HEK293T (cell line): ENCODE data around the gene CCL24.
A peak's percentile ranks its signal among the peaks of the same experiment; 100 is the strongest.
"Not testable (repeated sequence)": the region's sequence is repeated elsewhere in the genome, so short reads cannot be mapped to it uniquely, and the experiment has no call there.

ENCODE experiments used
- CTCF ChIA-PET: fragments of 350-600 bp; formaldehyde crosslinking; extraction: SDS; loops from one replicate; lab custom pipeline; 2021; ENCODE audit warnings: antibody characterized with exemption, inconsistent platforms; lab: Yijun Ruan, JAX
- POLR2A ChIA-PET: fragments of 350-600 bp; formaldehyde crosslinking; extraction: SDS; loops from one replicate; lab custom pipeline; 2020; ENCODE audit warnings: antibody characterized with exemption, inconsistent platforms; lab: Yijun Ruan, JAX
- DNase-seq: peaks from one replicate; pipeline ENCODE4 v3.0.0; 2012; ENCODE audit warnings: mixed read lengths; ENCODE audit errors: extremely low spot score
- ARNT ChIP-seq: fragments of 450-650 bp; IDR thresholded peaks from 2 replicates; pipeline ENCODE4 v1.6.1; 2017; ENCODE audit warnings: mild to moderate bottlenecking
- BHLHE40 ChIP-seq: fragments of 450-650 bp; IDR thresholded peaks from 2 replicates; pipeline ENCODE4 v1.6.1; 2016; ENCODE audit warnings: mild to moderate bottlenecking, moderate library complexity, borderline replicate concordance
- CTBP1 ChIP-seq: fragments of 450-650 bp; IDR thresholded peaks from 2 replicates; pipeline ENCODE4 v1.6.1; 2016; ENCODE audit warnings: borderline replicate concordance
- ELF4 ChIP-seq: fragments of 450-650 bp; IDR thresholded peaks from 2 replicates; pipeline ENCODE4 v1.6.1; 2017; ENCODE audit warnings: antibody characterized with exemption
- FOXA1 ChIP-seq: fragments of 450-650 bp; IDR thresholded peaks from 2 replicates; pipeline ENCODE4 v1.6.1; 2016; ENCODE audit warnings: mild to moderate bottlenecking
- FOXK2 ChIP-seq: fragments of 450-650 bp; IDR thresholded peaks from 2 replicates; pipeline ENCODE4 v1.6.1; 2016; ENCODE audit warnings: mild to moderate bottlenecking
- FOXM1 ChIP-seq: fragments of 450-650 bp; IDR thresholded peaks from 2 replicates; pipeline ENCODE4 v1.6.1; 2017; ENCODE audit warnings: mild to moderate bottlenecking, borderline replicate concordance
- HDGF ChIP-seq: fragments of 450-650 bp; IDR thresholded peaks from 2 replicates; pipeline ENCODE4 v1.6.1; 2017; ENCODE audit warnings: antibody characterized with exemption, borderline replicate concordance
- L3MBTL2 ChIP-seq: fragments of 450-650 bp; conservative IDR thresholded peaks from 2 replicates; pipeline ENCODE4 v1.6.1; 2016; ENCODE audit warnings: mild to moderate bottlenecking
- LEF1 ChIP-seq: fragments of 450-650 bp; IDR thresholded peaks from 2 replicates; pipeline ENCODE4 v1.6.1; 2017; ENCODE audit warnings: mild to moderate bottlenecking, borderline replicate concordance
- NFRKB ChIP-seq: fragments of 450-650 bp; IDR thresholded peaks from 2 replicates; pipeline ENCODE4 v1.6.1; 2016; ENCODE audit warnings: mild to moderate bottlenecking, moderate library complexity
- SP1 ChIP-seq: fragments of 450-650 bp; IDR thresholded peaks from 2 replicates; pipeline ENCODE4 v1.6.1; 2017
- SUZ12 ChIP-seq: fragments of 450-650 bp; IDR thresholded peaks from 2 replicates; pipeline ENCODE4 v1.6.1; 2016; ENCODE audit warnings: mild to moderate bottlenecking
- TARDBP ChIP-seq: fragments of 450-650 bp; IDR thresholded peaks from 2 replicates; pipeline ENCODE4 v1.6.1; 2016
- ZNF384 ChIP-seq: fragments of 450-650 bp; IDR thresholded peaks from 2 replicates; pipeline ENCODE4 v1.6.1; 2016
- TF ChIP-seq, protein P1 (sequence below): fragments of 450-650 bp; IDR thresholded peaks from 2 replicates; pipeline ENCODE4 v1.6.1; 2016

The CCL24 gene

GRCh38 chr7:75813781-75814236 lies at the start of gene CCL24:
TSS of gene CCL24 (minus strand) at chr7:75813806. CDS start at chr7:75813715, 91 bp downstream.
- DNase-seq: no peak

DNA sequence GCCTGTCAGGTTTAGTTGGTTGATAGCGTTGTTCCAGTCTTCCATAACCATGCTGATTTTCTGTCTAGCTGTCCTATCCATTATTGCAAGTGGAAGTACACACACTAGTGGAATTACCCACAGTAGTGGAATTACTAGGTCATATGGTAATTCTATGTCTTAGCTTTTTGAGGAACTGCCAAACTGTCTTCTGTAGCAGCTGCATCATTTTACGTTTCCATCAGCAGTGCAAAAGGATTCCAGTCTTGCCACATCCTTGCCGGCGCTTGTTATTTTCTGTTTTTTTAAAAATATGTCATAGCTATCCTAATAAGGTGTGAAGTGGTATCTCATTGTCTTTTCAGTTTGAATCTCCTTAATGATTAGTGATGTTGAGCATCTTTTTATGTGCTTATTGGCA lies 48.0 kb upstream of the CCL24 start:
- CTCF ChIA-PET: no interaction called here
- TF ChIP-seq FOXK2 (no peak), LEF1 (no peak), L3MBTL2 (no peak), ZNF384 (no peak)
- POLR2A ChIA-PET: no interaction called here
- DNase-seq: no peak

More at GRCh38 chr7:75813781-75814236, at the start of gene CCL24:
- ChIA-PET POLR2A (no interaction called here), CTCF (interaction anchor here (0.6 kb wide), 1 partner anchor 13 kb away, joined by 3 read pairs; no protein-coding TSS in a partner anchor)
- no peak for TF ChIP-seq LEF1
- no peak for TF ChIP-seq ELF4

GRCh38 chr7:75858410-75858809 lies 44.8 kb upstream of the CCL24 start:
- no peak for TF ChIP-seq HDGF
- POLR2A ChIA-PET: no interaction called here
- CTCF ChIA-PET: no interaction called here
- DNase-seq: no peak

- DNase-seq: no peak
- TF ChIP-seq ZNF384 (no peak), SUZ12 (no peak), L3MBTL2 (no peak), LEF1 (no peak), BHLHE40 (no peak), CTBP1 (no peak), HDGF (no peak), SP1 (no peak), FOXK2 (no peak)
- TF ChIP-seq, protein P1, sequence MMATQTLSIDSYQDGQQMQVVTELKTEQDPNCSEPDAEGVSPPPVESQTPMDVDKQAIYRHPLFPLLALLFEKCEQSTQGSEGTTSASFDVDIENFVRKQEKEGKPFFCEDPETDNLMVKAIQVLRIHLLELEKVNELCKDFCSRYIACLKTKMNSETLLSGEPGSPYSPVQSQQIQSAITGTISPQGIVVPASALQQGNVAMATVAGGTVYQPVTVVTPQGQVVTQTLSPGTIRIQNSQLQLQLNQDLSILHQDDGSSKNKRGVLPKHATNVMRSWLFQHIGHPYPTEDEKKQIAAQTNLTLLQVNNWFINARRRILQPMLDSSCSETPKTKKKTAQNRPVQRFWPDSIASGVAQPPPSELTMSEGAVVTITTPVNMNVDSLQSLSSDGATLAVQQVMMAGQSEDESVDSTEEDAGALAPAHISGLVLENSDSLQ: no peak
- ChIA-PET POLR2A (no interaction called here), CTCF (no interaction called here)
Observed at GRCh38 chr7:75856536-75856935, 42.9 kb upstream of the CCL24 start.

- POLR2A ChIA-PET, CTCF ChIA-PET: not testable (repeated sequence)
Observed at GRCh38 chr7:75854813-75855345, 41.3 kb upstream of the CCL24 start.

DNA sequence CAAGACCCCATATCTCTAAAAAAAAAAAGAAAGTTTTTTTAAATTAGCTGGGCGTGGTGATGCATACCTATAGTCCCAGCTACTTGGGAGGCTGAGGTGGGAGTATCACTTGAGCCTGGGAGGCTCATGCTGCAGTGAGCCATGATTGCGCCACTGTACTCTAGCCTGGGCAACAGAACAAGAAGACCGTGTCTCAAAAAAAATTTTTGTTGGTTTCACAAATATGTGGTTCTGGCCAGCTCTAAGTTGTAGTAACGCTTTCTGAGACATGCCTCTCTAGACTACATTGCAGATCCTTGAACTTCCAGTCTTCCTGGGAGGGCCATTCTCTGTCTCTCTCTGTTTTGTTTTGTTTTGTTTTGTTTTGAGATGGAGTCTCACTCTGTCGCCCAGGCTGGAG lies 40.6 kb upstream of the CCL24 start:
- ChIA-PET CTCF (interaction anchor here (0.6 kb wide), 1 partner anchor 12 kb away, joined by 3 read pairs; no protein-coding TSS in a partner anchor), POLR2A (no interaction called here)
- TF ChIP-seq TARDBP (no peak), HDGF (no peak), SUZ12 (no peak), LEF1 (no peak), ZNF384 (no peak), NFRKB (no peak), ELF4 (no peak), FOXK2 (no peak), FOXA1 (no peak), CTBP1 (no peak), SP1 (no peak), FOXM1 (no peak), BHLHE40 (no peak), ARNT (no peak), L3MBTL2 (no peak)
- TF ChIP-seq, protein P1: no peak
- DNase-seq: no peak

More at GRCh38 chr7:75854813-75855345, 41.3 kb upstream of the CCL24 start:
- TF ChIP-seq ZNF384: 0 out of 2 replicates have a peak, but pooled peaks have one; percentile 16
- DNase-seq: not testable (repeated sequence)

- no peak for DNase-seq
- no peak for TF ChIP-seq LEF1
- TF ChIP-seq, protein P1: no peak
- no peak for TF ChIP-seq FOXA1
- no peak for TF ChIP-seq HDGF
- no peak for TF ChIP-seq SP1
- TF ChIP-seq L3MBTL2: no peak
- TF ChIP-seq NFRKB: no peak
- no peak for TF ChIP-seq FOXK2
- TF ChIP-seq FOXM1: no peak
- no peak for TF ChIP-seq ZNF384
- no peak for TF ChIP-seq SUZ12
- TF ChIP-seq TARDBP: no peak
- no peak for TF ChIP-seq ELF4
- POLR2A ChIA-PET: no interaction called here
- CTCF ChIA-PET: interaction anchor here (0.6 kb wide), 1 partner anchor 22 kb away, joined by 5 read pairs; no protein-coding TSS in a partner anchor
Observed at GRCh38 chr7:75850235-75850634, 36.6 kb upstream of the CCL24 start.
